Heart right ventricle (tissue), 16 donors: ENCODE data around the gene NKPD1. TPM values are rescaled to one million over a fixed set of nuclear protein-coding genes. Genes with fewer than 3 reads are reported as not detected.
A peak's percentile ranks its signal among the peaks of the same experiment; 100 is the strongest.

Source experiments
- ATAC-seq, 8 donors: fragments of 200-7000 bp; cut with Tn5 transposase; one replicate each; pipeline ENCODE4 v1.9.1; 2020; ENCODE audit warnings: mild to moderate bottlenecking in 8 of 8, moderate library complexity in 8 of 8, moderate number of reproducible peaks in 1 of 8
- DNase-seq, 2 donors: peaks; one replicate each; pipeline ENCODE4 v3.0.0-alpha.2; 2020
- H3K27ac ChIP-seq, 10 donors: fragments of 200-600 bp; sonication (generic) in 2 of 10; one replicate each; pipeline versions ENCODE4 v1.5.0 to v1.8.0; 2020 to 2022; ENCODE audit warnings: mild to moderate bottlenecking in 3 of 10
- H3K27me3 ChIP-seq, 7 donors: fragments of 200-600 bp; one replicate each; pipeline ENCODE4 v1.8.0; 2021 to 2022; ENCODE audit warnings: mild to moderate bottlenecking in 2 of 7
- H3K36me3 ChIP-seq, 9 donors: fragments of 200-600 bp; sonication (generic) in 1 of 9; one replicate each; pipeline versions ENCODE4 v1.5.0 to v1.8.0; 2020 to 2022; ENCODE audit warnings: mild to moderate bottlenecking in 2 of 9
- H3K4me1 ChIP-seq, 9 donors: fragments of 200-600 bp; sonication (generic) in 1 of 9; one replicate each; pipeline versions ENCODE4 v1.5.0 to v1.8.0; 2020 to 2022; ENCODE audit warnings: mild to moderate bottlenecking in 4 of 9
- H3K4me3 ChIP-seq, 10 donors: fragments of 200-600 bp; sonication (generic) in 2 of 10; one replicate each; pipeline versions ENCODE4 v1.5.0 to v1.8.0; 2020 to 2022; ENCODE audit warnings: mild to moderate bottlenecking in 7 of 10, moderate library complexity in 2 of 10
- H3K9me3 ChIP-seq, 11 donors: fragments of 200-600 bp in 10 of 11; sonication (generic) in 2 of 11; one replicate each; pipeline versions ENCODE4 v1.5.0 to v1.8.0; 2013 to 2022; ENCODE audit warnings: mild to moderate bottlenecking in 2 of 11, control low read depth in 1 of 11, moderate library complexity in 1 of 11
- CTCF ChIP-seq, 9 donors: fragments of 200-600 bp; sonication (generic) in 2 of 9; IDR thresholded peaks; one replicate each; pipeline versions ENCODE4 v1.5.0 to v1.8.0; 2021 to 2022; ENCODE audit warnings: antibody characterized with exemption in 9 of 9, mild to moderate bottlenecking in 5 of 9, moderate library complexity in 1 of 9
- WGBS, 2 donors: extraction: QIAGEN DNeasy Blood & Tissue Kit; methylation state at CpG; one replicate each; pipeline ENCODE4 v1.1.7; 2013; ENCODE audit warnings: inconsistent platforms in 1 of 2; 5-methylcytosine and 5-hydroxymethylcytosine counted together
- intact Hi-C, 10 donors: fragments of 100-400 bp; cut with DNase I; formaldehyde crosslinking; loops; one replicate each; pipeline versions ENCODE4 v1.11.1 to v1.14.2; 2022
- polyA plus RNA-seq, 2 donors: library from polyadenylated mRNA; stranded (reverse); fragments of 200-250 nt; gene quantifications; one replicate each; pipeline ENCODE4 v1.2.3, GENCODE V29; 2013
- total RNA-seq, 10 donors: library from RNA; stranded (reverse); fragmentation: NEBNext Ultra II Directional in 3 of 10; extraction: Animal tissue kit (Norgen Biotek cat#: 25700) in 3 of 10; gene quantifications; one replicate each; pipeline versions ENCODE4 v1.2.1 to v1.2.4, GENCODE V29; 2021 to 2023
- donor health status: Arrhythmogenic right ventricular cardiomyopathy.
- donor health status: ischemic (EF 13 %, LVEDD 7.1; RV severe dilation, severe dysfunction).
- donor health status: healthy with polysubstance abuse.
- donor health status: DM: no; HTN: yes; CAD: no.
- donor health status: DM: no; HTN: no; CAD: no.
- donor health status: ischemic (EF 25% LVEDD 6.9; RV normal size, moderate dysfunction).
- donor health status: ischemic (EF 25% LVEDD 5.7; RV mildly dilated, moderate dysfunction).
- donor health status: healthy.
- donor health status: DM: yes; HTN: yes; CAD: no.
- donor health status: Ischemic cardiomyopathy.
- donor health status: ischemic (EF 35%, LVEDD 5.7; RV mildly dilated, moderate dysfunction).
- donor health status: nonischemic (EF 11% LVEDD 7.7; RV severe dilation, severe dysfunction).
- donor health status: DM: yes; HTN: yes; CAD: no.
- donor health status: PGD.
- donor health status: ischemic (EF 29% LVEDD 5.4; RV normal size, mild dysfunction).
- donor health status: nonischemic (EF 23%, LVEDD 6.1; RV moderate dilation, normal function).

NKPD1 gene
- total and polyA plus RNA-seq, 12 donors, result 0.06 to 0.09 (median 0.07) TPM; not detected in 7

- DNase-seq, result no peak
- Histone ChIP-seq H3K9me3 (no peaks in the 10 kb centered on the region), H3K27ac (no peak overlapping the region)
These were observed 43.6 kb downstream of the NKPD1 start for GRCh38 chr19:45117167-45117594.

GRCh38 chr19:45115809-45116615 lies 44.8 kb downstream of the NKPD1 start:
- H3K4me3 ChIP-seq, result no peak overlapping the region
- 92 to 94% methylated on average over 21 of the region's 21 CpGs for WGBS, 2 donors
- no peak overlapping the region for H3K27ac ChIP-seq
- intact Hi-C loops, result no loop called here
- H3K9me3 ChIP-seq, result no peaks in the 10 kb centered on the region
- peaks cover 0 to 3% (median 0%) of the 10 kb centered on the region in 9 donors for H3K36me3 ChIP-seq
- peaks cover 0 to 39% (median 15%) of the 10 kb centered on the region in 9 donors for H3K4me1 ChIP-seq
- no peaks in the 10 kb centered on the region for H3K27me3 ChIP-seq
- DNase-seq, result no peak
- no peak for ATAC-seq
- no peak for TF ChIP-seq CTCF (IDR thresholded peaks at IDR 0.05)

More at GRCh38 chr19:45117167-45117594, 43.6 kb downstream of the NKPD1 start:
- Histone ChIP-seq H3K27me3 (no peaks in the 10 kb centered on the region), H3K4me1 (peaks cover 0 to 39% (median 12%) of the 10 kb centered on the region in 9 donors), H3K36me3 (peaks cover 0 to 3% (median 0%) of the 10 kb centered on the region in 9 donors), H3K4me3 (no peak overlapping the region)
- 57 to 65% methylated on average over 16 of the region's 16 CpGs for WGBS, 2 donors
- TF ChIP-seq CTCF (IDR thresholded peaks at IDR 0.05), result no peak
- peak in 1 of 8 donors; percentile 5 for ATAC-seq
- intact Hi-C loops, result no loop called here

- peaks cover 0 to 48% (median 18%) of the 10 kb centered on the region in 9 donors for H3K4me1 ChIP-seq
- no peak overlapping the region for H3K4me3 ChIP-seq
- ATAC-seq (no peak), DNase-seq (no peak)
- H3K36me3 ChIP-seq, result peaks cover 0 to 3% (median 0%) of the 10 kb centered on the region in 9 donors
- 75 to 86% methylated on average over 4 of the region's 4 CpGs for WGBS, 2 donors
- intact Hi-C loops, result no loop called here
- H3K27ac ChIP-seq, result no peak overlapping the region
- no peaks in the 10 kb centered on the region for H3K9me3 ChIP-seq
- no peak for TF ChIP-seq CTCF (IDR thresholded peaks at IDR 0.05)
- H3K27me3 ChIP-seq, result no peaks in the 10 kb centered on the region
These were observed 46.7 kb downstream of the NKPD1 start for GRCh38 chr19:45114116-45114515.

GRCh38 chr19:45113628-45114027 lies 47.2 kb downstream of the NKPD1 start:
- Histone ChIP-seq H3K4me3 (no peak overlapping the region), H3K4me1 (peaks cover 0 to 43% (median 16%) of the 10 kb centered on the region in 9 donors), H3K9me3 (no peaks in the 10 kb centered on the region), H3K36me3 (peaks cover 0 to 3% (median 0%) of the 10 kb centered on the region in 9 donors), H3K27me3 (no peaks in the 10 kb centered on the region), H3K27ac (no peak overlapping the region)
- intact Hi-C loops, result no loop called here
- DNase-seq (no peak), ATAC-seq (no peak)
- 85 to 89% methylated on average over 9 of the region's 9 CpGs for WGBS, 2 donors
- TF ChIP-seq CTCF (IDR thresholded peaks at IDR 0.05), result no peak
